GM04504 (cell line): ENCODE data around the gene HSD11B1.
A peak's percentile ranks its signal among the peaks of the same experiment; 100 is the strongest.

Experiments
- DNase-seq: peaks from one replicate; pipeline ENCODE4 v3.0.0-alpha.2; 2012; ENCODE audit warnings: low read depth

Gene HSD11B1

GRCh38 chr1:209728466-209728865 is 23.8 kb downstream of the HSD11B1 start:
- DNase-seq = no peak

- no peak for DNase-seq
These were observed 24.8 kb downstream of the HSD11B1 start for GRCh38 chr1:209729436-209729835.

GRCh38 chr1:209732725-209733124 is 28.1 kb downstream of the HSD11B1 start:
- no peak for DNase-seq

- no peak for DNase-seq
These were observed 29.0 kb downstream of the HSD11B1 start for GRCh38 chr1:209733409-209734192.

- no peak for DNase-seq
These were observed 32.0 kb downstream of the HSD11B1 start for GRCh38 chr1:209736490-209737117.

DNA sequence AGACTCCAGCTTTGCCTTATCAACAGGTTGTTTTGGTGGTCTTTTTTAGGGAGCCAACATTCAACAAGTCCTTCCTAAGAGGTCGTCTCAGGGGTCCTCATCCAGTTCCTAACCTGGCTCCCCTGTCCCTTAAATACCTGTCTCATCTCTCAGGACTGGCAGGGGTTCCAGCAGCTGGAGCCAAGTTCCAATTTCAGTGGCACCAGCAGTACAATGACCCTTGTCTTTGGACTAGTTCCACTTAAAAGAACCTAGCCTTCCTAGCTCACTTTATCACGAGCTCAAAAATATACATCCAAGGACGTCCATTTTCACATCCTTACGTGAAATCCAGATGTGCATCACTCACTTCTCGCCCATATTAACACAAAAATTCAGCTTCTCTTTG is 32.5 kb downstream of the HSD11B1 start:
- DNase-seq = no peak

DNA sequence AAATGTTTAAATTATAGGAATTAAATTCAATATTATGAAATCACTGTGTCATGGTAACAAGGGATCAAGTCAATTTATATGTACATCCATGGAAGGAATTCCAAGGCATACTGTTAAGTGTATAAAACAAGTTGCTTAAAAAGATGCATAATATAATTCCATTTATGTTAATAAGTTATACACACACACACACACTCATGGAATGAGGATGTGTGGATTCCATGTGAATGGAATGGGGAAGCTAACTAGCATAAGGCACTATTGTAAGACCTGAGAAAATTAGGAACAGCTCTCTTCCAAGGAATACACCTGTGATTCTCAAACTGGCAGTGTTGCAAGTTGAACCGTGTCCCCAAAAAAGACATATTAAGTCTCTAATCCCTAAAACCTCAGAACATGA is 33.6 kb downstream of the HSD11B1 start:
- no peak for DNase-seq

- DNase-seq = no peak
These were observed 36.5 kb downstream of the HSD11B1 start for GRCh38 chr1:209741193-209741592.

GRCh38 chr1:209741889-209742288 is 37.2 kb downstream of the HSD11B1 start:
- no peak for DNase-seq

DNA sequence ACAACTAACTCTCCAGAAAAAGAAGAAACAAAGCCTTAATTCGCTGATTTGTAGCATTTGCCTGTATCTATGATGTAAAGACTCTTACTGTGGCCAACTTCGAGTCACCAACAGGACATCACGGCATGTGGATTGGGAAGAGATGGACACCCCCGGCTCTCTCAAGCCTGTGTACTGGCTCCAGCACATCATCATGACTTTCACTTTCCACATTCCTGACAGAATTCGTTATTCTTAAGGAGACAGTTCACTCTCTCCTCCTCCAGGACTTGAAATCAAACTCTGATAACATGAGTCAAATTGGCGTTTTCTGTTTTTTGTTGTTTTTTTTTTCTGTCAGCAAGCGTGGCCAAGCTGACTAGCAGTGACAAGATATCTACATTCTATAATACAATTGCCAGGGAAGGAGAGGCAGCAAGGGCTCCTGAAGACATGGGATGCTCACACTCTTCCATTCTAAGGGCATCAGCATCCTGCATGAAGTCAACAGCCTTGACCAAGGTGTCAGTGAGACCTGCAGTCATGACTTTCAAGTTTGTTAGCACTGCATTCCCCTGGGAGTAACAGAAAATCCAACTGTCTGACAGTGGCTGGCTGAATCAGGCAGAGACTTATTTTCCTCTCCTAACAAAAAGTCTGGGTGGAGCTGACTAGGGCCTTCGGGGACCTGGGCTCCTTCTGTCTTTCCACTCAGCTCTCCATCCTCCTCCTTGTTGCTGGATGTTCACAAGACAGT is 37.9 kb downstream of the HSD11B1 start:
- no peak for DNase-seq

- no peak for DNase-seq
These were observed 38.5 kb downstream of the HSD11B1 start for GRCh38 chr1:209743145-209743482.

DNA sequence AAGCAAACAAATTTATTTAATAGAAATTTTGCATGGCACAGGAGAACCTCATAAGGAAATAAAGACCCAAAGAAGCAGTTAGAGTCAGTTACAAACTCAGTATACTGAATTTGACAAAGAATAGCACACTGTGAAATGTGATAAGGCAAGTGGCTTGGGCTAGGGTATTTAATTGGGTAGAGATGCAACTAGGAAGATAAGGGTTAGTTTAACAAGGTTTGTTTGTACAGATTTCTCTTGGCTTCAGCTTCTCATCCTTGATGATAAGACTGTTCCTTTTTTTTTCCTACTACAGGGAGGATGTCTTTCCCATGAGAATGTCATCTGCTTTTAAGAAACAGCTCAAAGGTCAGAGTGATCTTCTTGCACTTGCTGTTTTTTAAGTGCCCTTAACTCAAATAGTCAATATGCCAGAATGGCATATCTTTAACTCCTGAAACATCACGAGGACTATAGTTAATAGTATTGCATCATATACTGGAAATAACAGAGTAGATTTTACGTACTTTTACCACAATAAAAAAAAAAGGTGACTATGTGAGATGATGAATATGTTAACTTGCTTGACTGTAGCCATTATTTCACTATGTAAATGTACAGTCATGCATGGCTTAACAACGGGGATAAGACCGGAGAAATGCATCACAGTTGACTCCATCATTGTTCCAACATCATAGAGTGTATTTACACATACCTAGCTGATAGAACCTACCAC is 42.0 kb downstream of the HSD11B1 start:
- DNase-seq = no peak

GRCh38 chr1:209747580-209748262 is 43.1 kb downstream of the HSD11B1 start:
- DNase-seq = peak; percentile 54

DNA sequence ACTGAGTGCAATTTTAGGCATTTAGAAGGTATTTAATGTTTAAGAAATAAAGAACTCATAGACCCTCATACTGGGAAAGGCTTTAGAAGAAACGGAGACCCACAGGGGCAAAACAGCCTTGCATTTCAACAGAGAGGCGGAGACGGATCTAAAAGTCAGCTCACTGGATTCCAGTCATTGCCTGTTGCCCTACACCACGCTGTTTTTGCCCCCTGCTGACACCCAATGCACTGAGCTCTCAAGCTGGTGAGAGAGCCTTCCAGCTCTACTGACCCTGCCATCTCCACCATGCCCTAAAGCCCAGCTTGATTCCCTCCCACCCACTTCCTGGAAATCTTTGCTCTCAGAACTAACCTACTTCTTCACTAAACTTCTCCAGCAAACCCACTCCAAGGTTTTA is 44.0 kb downstream of the HSD11B1 start:
- no peak for DNase-seq

DNA sequence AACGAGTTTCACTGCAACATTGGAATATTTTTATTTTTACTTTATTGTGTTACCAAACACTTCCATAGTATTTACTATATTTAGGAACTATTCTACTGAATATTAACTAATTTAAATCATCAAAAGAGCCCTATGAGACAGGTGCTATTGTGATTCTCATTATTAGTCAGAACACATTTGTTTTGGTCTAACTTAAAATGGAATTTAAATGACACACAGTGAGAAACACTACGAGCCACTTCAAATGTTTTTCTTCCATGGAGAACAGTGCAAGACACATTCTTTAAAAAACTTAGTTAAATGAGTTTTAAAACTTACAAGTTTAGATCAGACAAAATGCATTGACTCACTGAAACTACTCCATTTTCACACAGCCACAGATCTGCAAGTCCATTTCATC is 44.6 kb downstream of the HSD11B1 start:
- DNase-seq = no peak

DNA sequence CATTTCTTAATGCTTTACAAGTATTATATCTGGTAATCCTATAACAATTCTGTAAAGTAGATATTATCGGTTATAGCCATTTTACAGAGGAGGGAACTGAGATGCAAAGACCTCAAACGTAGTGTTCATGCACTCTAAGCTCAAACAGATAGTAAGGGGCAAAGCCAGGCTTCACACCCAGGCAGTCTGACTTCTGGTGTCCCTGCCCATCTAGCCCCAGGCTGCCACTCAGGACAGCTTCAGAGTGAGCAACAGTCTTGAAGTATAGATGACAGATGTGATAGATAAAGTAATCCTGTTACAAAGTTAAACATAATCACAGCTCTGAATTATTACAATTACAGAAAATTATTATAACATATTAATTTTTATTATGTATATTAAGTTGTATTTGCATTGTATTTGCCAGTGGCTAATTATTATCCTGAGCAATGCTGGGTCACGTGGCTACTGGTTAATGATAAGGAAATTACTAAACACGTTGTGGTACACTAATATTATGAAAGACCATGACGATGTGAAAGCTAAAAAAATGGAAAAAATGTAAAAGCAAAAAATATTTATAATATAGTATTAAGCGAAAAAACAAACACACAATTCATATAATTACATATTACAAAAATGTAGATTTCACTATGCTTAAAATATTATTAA is 45.2 kb downstream of the HSD11B1 start:
- no peak for DNase-seq

- DNase-seq = no peak
These were observed 47.1 kb downstream of the HSD11B1 start for GRCh38 chr1:209751627-209752231.

DNA sequence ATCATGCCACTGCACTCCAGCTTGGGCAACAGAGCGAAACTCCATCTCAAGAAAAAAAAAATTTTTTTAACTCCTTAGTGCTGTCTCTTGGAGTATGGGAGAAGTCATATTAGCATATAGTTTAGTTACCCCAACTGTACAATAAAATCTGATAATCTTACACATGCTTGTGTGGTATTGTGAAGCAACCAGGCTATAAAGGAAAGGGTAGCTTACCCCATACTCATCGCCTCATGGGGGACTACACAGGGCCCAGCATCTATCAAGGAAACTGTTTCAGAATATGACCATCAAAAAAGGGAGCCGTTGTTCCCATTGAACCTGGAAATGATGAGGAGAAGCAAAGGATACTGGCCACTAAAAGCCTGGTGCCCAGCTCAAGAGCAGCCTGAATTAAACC is 48.2 kb downstream of the HSD11B1 start:
- DNase-seq = no peak

DNA sequence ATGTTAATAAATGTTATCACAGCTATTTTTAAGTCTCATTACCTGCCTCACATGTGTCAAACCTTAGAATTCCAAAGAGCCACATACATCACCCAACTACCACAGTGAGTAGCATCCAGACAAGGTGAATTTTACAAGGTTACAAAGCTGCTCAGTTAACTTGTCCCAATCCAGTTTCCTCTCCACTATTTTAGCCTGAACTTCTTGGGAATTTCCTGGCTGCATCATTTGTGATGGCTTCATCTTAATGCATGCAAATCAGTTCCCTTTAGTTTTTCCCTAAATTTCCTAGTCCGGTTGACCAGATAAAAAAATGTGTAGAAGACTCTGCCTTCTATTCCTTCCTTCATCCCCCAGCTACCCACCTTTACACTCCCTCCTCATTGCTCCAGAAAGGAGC is 50.6 kb downstream of the HSD11B1 start:
- DNase-seq = no peak

- DNase-seq = no peak
These were observed 51.4 kb downstream of the HSD11B1 start, which contains the start of gene TRAF3IP3 for GRCh38 chr1:209755926-209756614. TRAF3IP3 (plus strand) TSS chr1:209756053; CDS start chr1:209760040, 3,987 bp downstream.
